Caco-2 (cell line): ENCODE results near the gene ADRA2B. TPM values are rescaled to one million over a fixed set of nuclear protein-coding genes. Genes with fewer than 3 reads are reported as not detected.

ENCODE experiments used
- BruUV-seq: library from RNA; stranded (reverse); fragments of 400-500 nt; replicated peaks from 2 replicates; lab custom pipeline; 2021; lab: Mats Ljungman, UMichigan
- CTCF ChIA-PET: fragments of 300-600 bp; sonication (Branson Sonifier 250); formaldehyde crosslinking; loops from one replicate; lab custom pipeline; 2022; ENCODE audit warnings: antibody characterized with exemption; lab: Charles Lee
- POLR2A ChIA-PET: fragments of 300-600 bp; sonication (Branson Sonifier 250); formaldehyde crosslinking; loops from one replicate; lab custom pipeline; 2022; ENCODE audit warnings: antibody characterized with exemption; lab: Charles Lee
- DNase-seq, 2 experiments: peaks; one replicate each; pipeline versions ENCODE4 v3.0.0 to v3.0.0-alpha.2; 2020 to 2022
- H3K27me3 ChIP-seq: replicated peaks from 2 replicates; pipeline ENCODE4 v1.6.0; 2011; ENCODE audit warnings: low read length; ENCODE audit not compliant: control insufficient read depth, insufficient read depth
- H3K36me3 ChIP-seq: 2 replicates; pipeline ENCODE4 v1.5.1; 2011; ENCODE audit warnings: low read length; ENCODE audit not compliant: control insufficient read depth, insufficient read depth
- H3K4me1 ChIP-seq: fragments of 250-450 bp; sonication (Bioruptor Pico); 2 replicates; pipeline ENCODE4 v1.5.1; 2020; ENCODE audit warnings: mild to moderate bottlenecking
- H3K4me3 ChIP-seq: 2 replicates; pipeline ENCODE4 v1.5.1; 2011; ENCODE audit warnings: low read depth, mild to moderate bottlenecking, control low read depth, low read length
- H3K9me3 ChIP-seq: fragments of 250-450 bp; sonication (Bioruptor Pico); 2 replicates; pipeline ENCODE4 v1.5.1; 2020; ENCODE audit warnings: mild to moderate bottlenecking, moderate library complexity
- H3K27ac Mint-ChIP-seq: one replicate; pipeline ENCODE4 v1.8.0; 2022; ENCODE audit warnings: mixed read lengths; ENCODE audit not compliant: unreplicated experiment
- H3K27me3 Mint-ChIP-seq: one replicate; pipeline ENCODE4 v1.8.0; 2022; ENCODE audit warnings: mixed read lengths; ENCODE audit not compliant: insufficient read depth, unreplicated experiment
- H3K36me3 Mint-ChIP-seq: one replicate; pipeline ENCODE4 v1.8.0; 2022; ENCODE audit warnings: mild to moderate bottlenecking, mixed read lengths; ENCODE audit not compliant: insufficient read depth, unreplicated experiment
- H3K4me1 Mint-ChIP-seq: one replicate; pipeline ENCODE4 v1.8.0; 2022; ENCODE audit warnings: low read depth, mixed read lengths; ENCODE audit not compliant: unreplicated experiment
- H3K4me3 Mint-ChIP-seq: one replicate; pipeline ENCODE4 v1.8.0; 2022; ENCODE audit warnings: mild to moderate bottlenecking, moderate library complexity, mixed read lengths; ENCODE audit not compliant: unreplicated experiment
- H3K9me3 Mint-ChIP-seq: one replicate; pipeline ENCODE4 v1.8.0; 2022; ENCODE audit warnings: mixed read lengths; ENCODE audit not compliant: unreplicated experiment
- intact Hi-C: fragments of 100-400 bp; cut with micrococcal nuclease; formaldehyde crosslinking; loops from one replicate; pipeline ENCODE4 v1.10.0; 2022; ENCODE audit not compliant: unreplicated experiment
- total RNA-seq: library from RNA; stranded (reverse); gene quantifications from 2 replicates; pipeline ENCODE4 v1.2.3, GENCODE V29; 2022
- TF ChIP-seq, protein P1 (sequence below), 2 experiments: fragments of 200-600 bp in 1 of 2; IDR thresholded peaks; 1 replicate in 1 of 2; 2 replicates in 1 of 2; pipeline versions ENCODE4 v1.5.1 to v1.8.0; 2011 to 2022; ENCODE audit warnings: antibody characterized with exemption in 1 of 2, control low read depth in 1 of 2, inconsistent platforms in 1 of 2, low read depth in 1 of 2, low read length in 1 of 2, mild to moderate bottlenecking in 1 of 2, moderate library complexity in 1 of 2; ENCODE audit not compliant: insufficient read depth in 1 of 2, severe bottlenecking in 1 of 2, unreplicated experiment in 1 of 2

ADRA2B gene
- total RNA-seq, 1 experiment from 2014 or later = 0.20 TPM

- H3K4me1 Mint-ChIP-seq = peaks cover 7% of the 10 kb centered on the region
- Histone ChIP-seq H3K36me3 (no peaks in the 10 kb centered on the region), H3K27me3 (no peaks in the 10 kb centered on the region), H3K4me3 (no peak overlapping the region), H3K9me3 (no peaks in the 10 kb centered on the region), H3K4me1 (no peaks in the 10 kb centered on the region)
- no TSS peak for BruUV-seq
- ChIA-PET CTCF (no interaction called here), POLR2A (no interaction called here)
- H3K9me3 Mint-ChIP-seq = no peaks in the 10 kb centered on the region
- no peaks in the 10 kb centered on the region for H3K36me3 Mint-ChIP-seq
- intact Hi-C loops = no loop called here
- H3K4me3 Mint-ChIP-seq = no peak overlapping the region
- H3K27me3 Mint-ChIP-seq = no peaks in the 10 kb centered on the region
- no peak for DNase-seq
- H3K27ac Mint-ChIP-seq = no peak overlapping the region
- TF ChIP-seq, protein P1, sequence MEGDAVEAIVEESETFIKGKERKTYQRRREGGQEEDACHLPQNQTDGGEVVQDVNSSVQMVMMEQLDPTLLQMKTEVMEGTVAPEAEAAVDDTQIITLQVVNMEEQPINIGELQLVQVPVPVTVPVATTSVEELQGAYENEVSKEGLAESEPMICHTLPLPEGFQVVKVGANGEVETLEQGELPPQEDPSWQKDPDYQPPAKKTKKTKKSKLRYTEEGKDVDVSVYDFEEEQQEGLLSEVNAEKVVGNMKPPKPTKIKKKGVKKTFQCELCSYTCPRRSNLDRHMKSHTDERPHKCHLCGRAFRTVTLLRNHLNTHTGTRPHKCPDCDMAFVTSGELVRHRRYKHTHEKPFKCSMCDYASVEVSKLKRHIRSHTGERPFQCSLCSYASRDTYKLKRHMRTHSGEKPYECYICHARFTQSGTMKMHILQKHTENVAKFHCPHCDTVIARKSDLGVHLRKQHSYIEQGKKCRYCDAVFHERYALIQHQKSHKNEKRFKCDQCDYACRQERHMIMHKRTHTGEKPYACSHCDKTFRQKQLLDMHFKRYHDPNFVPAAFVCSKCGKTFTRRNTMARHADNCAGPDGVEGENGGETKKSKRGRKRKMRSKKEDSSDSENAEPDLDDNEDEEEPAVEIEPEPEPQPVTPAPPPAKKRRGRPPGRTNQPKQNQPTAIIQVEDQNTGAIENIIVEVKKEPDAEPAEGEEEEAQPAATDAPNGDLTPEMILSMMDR (IDR thresholded peaks at IDR 0.05; ENCODE audit: insufficient read depth in 1 of 2, low read depth in 1 of 2, low read length in 1 of 2, severe bottlenecking in 1 of 2, unreplicated experiment in 1 of 2) = no peak
Observed at GRCh38 chr2:96159084-96159830, 42.9 kb upstream of the ADRA2B start.

DNA sequence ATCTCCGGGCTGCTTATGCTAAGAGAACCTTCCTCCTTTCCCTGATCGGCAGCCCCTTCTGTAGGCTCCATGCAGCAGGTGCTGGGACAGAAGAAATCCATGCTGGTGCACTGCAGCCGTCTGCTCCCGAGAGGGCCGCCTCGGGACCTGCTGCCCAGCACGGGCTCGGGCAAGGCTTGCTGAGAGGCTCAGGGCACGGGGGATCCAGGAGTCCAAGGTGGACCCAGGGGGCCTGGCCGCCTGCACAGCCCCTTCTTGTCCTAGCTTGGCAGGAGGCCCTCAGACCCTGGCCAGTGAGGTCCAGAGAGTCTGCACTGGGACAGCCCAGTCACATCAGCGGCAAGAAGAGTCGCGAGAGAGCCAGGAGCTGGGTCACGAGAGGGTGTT is 42.2 kb upstream of the ADRA2B start:
- H3K27me3 Mint-ChIP-seq = no peaks in the 10 kb centered on the region
- Histone ChIP-seq H3K4me3 (no peak overlapping the region), H3K27me3 (no peaks in the 10 kb centered on the region), H3K36me3 (no peaks in the 10 kb centered on the region), H3K4me1 (no peaks in the 10 kb centered on the region), H3K9me3 (no peaks in the 10 kb centered on the region)
- no TSS peak for BruUV-seq
- H3K27ac Mint-ChIP-seq = no peak overlapping the region
- TF ChIP-seq, protein P1 (IDR thresholded peaks at IDR 0.05; ENCODE audit: insufficient read depth in 1 of 2, low read depth in 1 of 2, low read length in 1 of 2, severe bottlenecking in 1 of 2, unreplicated experiment in 1 of 2) = no peak
- intact Hi-C loops = no loop called here
- DNase-seq = no peak
- peaks cover 7% of the 10 kb centered on the region for H3K4me1 Mint-ChIP-seq
- no peaks in the 10 kb centered on the region for H3K9me3 Mint-ChIP-seq
- ChIA-PET POLR2A (no interaction called here), CTCF (no interaction called here)
- no peak overlapping the region for H3K4me3 Mint-ChIP-seq
- H3K36me3 Mint-ChIP-seq = no peaks in the 10 kb centered on the region

DNA sequence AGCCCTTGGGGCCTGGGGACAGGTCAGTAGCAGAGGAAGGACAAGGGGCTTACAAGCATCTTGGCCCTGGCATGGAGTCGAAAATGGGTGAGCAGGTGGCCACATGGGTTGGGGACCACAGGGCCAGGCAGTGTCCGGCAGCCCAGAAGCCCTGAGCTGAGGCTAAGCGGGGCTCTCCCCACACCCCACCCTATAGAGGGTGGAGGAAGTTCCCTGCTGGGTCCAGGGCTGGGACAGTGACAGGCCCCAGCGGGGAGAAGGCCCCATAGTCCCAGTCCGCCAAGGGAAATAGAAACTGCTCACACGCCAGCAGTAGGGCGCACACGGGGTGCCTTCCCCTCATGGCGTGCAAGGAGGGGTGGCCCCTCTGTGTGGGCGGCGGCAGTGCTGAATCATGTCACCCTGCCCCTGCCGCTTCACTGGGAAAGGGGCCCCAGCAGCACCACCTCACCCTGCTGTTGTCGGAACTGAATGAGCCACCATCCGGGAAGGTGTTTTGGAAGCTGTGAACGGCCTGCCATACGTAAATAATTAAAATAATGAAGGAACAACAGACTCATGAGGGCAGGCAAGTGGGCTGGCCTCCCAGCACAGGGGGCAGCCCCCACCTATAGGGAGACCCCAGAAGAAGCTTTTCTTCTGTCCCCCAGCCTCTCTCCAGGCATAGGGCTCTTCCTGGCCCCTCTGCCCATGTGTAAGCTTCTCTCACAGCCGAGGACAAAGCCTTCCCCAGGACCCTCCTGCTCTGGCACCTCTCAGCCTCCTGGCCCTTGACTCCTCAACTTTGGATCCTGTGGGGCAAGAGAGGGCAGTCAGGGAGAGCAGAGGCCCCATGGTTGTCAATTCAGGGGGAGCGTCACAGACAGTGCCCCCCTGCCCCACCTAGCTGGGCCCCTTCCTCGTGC is 41.5 kb upstream of the ADRA2B start:
- H3K4me3 Mint-ChIP-seq = no peak overlapping the region
- no peaks in the 10 kb centered on the region for H3K9me3 Mint-ChIP-seq
- no peaks in the 10 kb centered on the region for H3K36me3 Mint-ChIP-seq
- no peak overlapping the region for H3K27ac Mint-ChIP-seq
- H3K4me1 Mint-ChIP-seq = peaks cover 7% of the 10 kb centered on the region
- ChIA-PET CTCF (no interaction called here), POLR2A (no interaction called here)
- H3K27me3 Mint-ChIP-seq = no peaks in the 10 kb centered on the region
- H3K4me1 ChIP-seq = no peaks in the 10 kb centered on the region
- no TSS peak for BruUV-seq
- TF ChIP-seq, protein P1 (IDR thresholded peaks at IDR 0.05; ENCODE audit: insufficient read depth in 1 of 2, low read depth in 1 of 2, low read length in 1 of 2, severe bottlenecking in 1 of 2, unreplicated experiment in 1 of 2) = no peak
- no peaks in the 10 kb centered on the region for H3K27me3 ChIP-seq
- H3K9me3 ChIP-seq = no peaks in the 10 kb centered on the region
- no peaks in the 10 kb centered on the region for H3K36me3 ChIP-seq
- no peak for DNase-seq
- no peak overlapping the region for H3K4me3 ChIP-seq
- intact Hi-C loops = no loop called here
